Measurements from ENCODE around the gene GARNL3.

GRCh38 chr9:127390563-127390962 is 126.0 kb downstream of the GARNL3 start:
- TF ChIP-seq CTCF (IDR thresholded peaks at IDR 0.05; ENCODE audit: low read length) (no peak), EZH2 (IDR thresholded peaks at IDR 0.05; ENCODE audit: borderline replicate concordance, low read length) (no peak)

All from OCI-LY1 (cell line).